Epithelial cell of esophagus (primary cell): ENCODE results near the gene B3GALT6.
"Not testable (repeated sequence)": the region's sequence is repeated elsewhere in the genome, so short reads cannot be mapped to it uniquely, and the experiment has no call there.

Experiments used
- DNase-seq: peaks from one replicate; pipeline ENCODE4 v3.0.0; 2010; ENCODE audit warnings: low read depth
- H3K4me3 ChIP-seq: 2 replicates; pipeline ENCODE4 v1.5.1; 2011; ENCODE audit warnings: mild to moderate bottlenecking, low read length, control low read depth
- TF ChIP-seq, protein P1 (sequence below): IDR thresholded peaks from 2 replicates; pipeline ENCODE4 v1.5.1; 2011; ENCODE audit warnings: low read depth, mild to moderate bottlenecking, low read length, control low read depth, inconsistent platforms; ENCODE audit not compliant: insufficient read depth; ENCODE audit errors: missing control alignments

The B3GALT6 gene

GRCh38 chr1:1189111-1189510, 42.9 kb upstream of the B3GALT6 start:
- no peak for DNase-seq
- TF ChIP-seq, protein P1, sequence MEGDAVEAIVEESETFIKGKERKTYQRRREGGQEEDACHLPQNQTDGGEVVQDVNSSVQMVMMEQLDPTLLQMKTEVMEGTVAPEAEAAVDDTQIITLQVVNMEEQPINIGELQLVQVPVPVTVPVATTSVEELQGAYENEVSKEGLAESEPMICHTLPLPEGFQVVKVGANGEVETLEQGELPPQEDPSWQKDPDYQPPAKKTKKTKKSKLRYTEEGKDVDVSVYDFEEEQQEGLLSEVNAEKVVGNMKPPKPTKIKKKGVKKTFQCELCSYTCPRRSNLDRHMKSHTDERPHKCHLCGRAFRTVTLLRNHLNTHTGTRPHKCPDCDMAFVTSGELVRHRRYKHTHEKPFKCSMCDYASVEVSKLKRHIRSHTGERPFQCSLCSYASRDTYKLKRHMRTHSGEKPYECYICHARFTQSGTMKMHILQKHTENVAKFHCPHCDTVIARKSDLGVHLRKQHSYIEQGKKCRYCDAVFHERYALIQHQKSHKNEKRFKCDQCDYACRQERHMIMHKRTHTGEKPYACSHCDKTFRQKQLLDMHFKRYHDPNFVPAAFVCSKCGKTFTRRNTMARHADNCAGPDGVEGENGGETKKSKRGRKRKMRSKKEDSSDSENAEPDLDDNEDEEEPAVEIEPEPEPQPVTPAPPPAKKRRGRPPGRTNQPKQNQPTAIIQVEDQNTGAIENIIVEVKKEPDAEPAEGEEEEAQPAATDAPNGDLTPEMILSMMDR, result no peak
- no peak overlapping the region for H3K4me3 ChIP-seq

- H3K4me3 ChIP-seq, result no peak overlapping the region
- no peak for DNase-seq
- TF ChIP-seq, protein P1, result no peak
These were observed 40.3 kb upstream of the B3GALT6 start for GRCh38 chr1:1191734-1192133.

DNA sequence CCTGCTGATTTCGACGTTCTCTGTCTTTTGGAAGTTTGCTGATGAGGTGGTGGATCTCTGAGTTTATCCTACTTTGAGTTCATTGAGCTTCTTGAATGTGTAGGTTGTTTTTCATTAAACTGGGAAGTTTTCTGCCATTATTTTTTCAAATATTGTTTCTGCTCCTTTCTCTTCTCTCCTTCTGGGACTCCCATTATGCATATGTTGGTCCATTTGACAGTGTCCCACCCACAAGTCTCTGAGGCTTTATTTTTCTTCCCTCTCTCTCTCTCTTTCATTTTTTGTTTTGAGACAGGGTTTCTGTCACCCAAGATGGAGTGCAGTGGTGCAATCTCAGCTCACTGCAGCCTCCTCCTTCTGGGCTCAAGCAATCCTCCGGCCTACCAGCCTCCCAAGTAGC, 37.3 kb upstream of the B3GALT6 start:
- no peak for DNase-seq
- no peak overlapping the region for H3K4me3 ChIP-seq
- TF ChIP-seq, protein P1, result no peak

DNA sequence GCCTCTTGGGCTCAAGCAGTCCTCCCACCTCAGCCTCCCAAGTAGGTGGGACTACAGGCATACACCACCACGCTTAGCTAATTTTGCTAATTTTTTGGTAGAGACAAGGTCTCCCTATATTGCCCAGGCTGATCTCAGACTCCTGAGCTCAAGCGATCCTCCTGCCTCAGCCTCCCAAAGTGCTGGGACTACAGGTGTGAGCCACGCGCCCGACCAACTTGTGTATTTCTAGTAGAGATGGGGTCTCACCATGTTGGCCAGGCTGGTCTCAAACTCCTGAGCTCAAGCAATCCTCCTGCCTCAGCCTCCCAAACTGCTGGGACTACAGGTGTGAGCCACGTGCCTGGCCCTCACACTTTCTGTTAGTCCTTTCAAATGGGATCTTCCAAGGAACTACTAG, 36.3 kb upstream of the B3GALT6 start:
- DNase-seq, H3K4me3 ChIP-seq: not testable (repeated sequence)

DNA sequence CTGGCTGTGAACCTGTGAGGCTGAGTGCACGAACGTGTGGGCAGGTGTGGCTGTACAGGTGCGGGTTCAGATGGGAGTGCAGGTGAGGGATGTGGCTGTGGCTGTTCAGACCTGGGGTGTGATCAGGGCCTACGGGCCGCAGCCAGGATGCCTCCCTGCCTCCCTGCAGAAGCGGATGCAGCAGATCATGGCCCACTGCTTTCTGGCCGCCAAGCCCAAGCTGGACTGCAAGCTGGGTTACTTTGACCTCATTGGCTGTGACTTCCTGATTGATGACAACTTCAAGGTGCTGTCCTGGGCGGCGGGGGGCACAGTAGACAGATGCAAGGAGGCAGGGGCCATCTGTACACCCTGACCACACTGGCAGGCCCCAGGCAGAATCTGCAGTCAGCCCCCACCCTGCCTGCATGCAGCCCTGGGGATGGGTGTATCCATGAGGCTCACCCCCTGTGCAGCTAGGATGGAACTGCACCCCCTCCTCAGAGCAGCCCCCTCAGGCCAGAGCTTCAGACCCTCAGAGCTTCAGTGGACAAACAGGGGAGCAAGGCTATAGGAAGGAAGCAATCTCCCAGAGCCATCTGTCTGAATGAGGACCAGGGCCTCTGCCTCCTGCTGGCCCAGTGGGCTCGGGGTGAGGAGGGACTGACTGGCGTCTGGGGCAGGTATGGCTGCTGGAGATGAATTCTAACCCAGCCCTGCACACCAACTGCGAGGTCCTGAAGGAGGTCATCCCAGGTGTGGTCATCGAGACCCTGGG, 35.4 kb upstream of the B3GALT6 start:
- no peak overlapping the region for H3K4me3 ChIP-seq
- DNase-seq, result no peak
- TF ChIP-seq, protein P1, result no peak

GRCh38 chr1:1197188-1197500, 34.9 kb upstream of the B3GALT6 start:
- TF ChIP-seq, protein P1, result no peak
- no peak for DNase-seq
- H3K4me3 ChIP-seq, result no peak overlapping the region

DNA sequence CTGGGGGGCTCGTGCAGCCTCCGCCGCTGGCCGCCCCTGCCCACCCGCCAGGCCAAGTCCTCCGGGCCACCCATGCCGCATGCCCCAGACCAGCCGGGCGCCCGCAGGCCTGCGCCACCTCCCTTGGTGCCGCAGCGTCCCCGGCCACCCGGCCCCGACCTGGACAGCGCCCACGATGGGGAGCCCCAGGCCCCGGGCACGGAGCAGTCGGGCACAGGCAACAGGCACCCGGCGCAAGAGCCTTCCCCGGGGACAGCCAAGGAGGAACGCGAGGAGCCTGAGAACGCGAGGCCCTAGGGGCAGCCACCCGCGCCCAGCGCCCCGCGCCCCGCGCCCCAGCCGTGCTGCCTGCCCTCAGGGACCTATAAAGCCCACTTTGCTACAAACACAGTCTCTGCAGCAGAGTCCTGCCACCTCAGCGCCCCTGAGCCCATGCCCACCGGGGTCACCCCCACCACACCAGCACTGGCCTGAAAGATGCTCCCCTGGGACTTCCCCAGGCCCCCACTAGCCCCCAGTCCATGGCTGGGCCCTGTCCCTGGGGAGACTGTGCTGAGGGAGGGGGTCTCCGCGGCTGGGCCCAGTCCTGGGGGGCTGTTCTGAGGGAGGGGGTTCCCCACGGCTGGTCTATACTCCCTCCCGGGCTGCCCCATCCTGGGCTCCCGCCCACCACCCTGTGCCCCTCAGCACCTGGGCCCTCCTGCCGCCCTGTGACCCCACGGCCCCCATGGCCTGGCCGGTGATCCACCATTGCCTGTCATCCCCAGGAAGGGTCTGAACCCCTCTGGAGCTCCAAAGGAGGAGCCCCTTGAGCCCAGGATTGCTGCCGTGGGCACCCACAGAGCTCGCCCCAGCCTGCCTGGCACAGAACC, 34.2 kb upstream of the B3GALT6 start:
- no peak for DNase-seq
- no peak overlapping the region for H3K4me3 ChIP-seq
- TF ChIP-seq, protein P1, result no peak
